ENCODE data around the gene DGKH.

The DGKH gene

GRCh38 chr13:42271337-42272114, 223.1 kb downstream of the DGKH start:
- H3K27ac ChIP-seq = peak overlapping the region; percentile 78
- TF ChIP-seq CTCF (IDR thresholded peaks at IDR 0.05) = no peak
- TF ChIP-seq ZFX (IDR thresholded peaks at IDR 0.05; ENCODE audit: borderline replicate concordance) = no peak

GRCh38 chr13:42272115-42272803, 223.8 kb downstream of the DGKH start, which contains the start of gene AKAP11:
TSS of gene AKAP11 (plus strand) at chr13:42272152. CDS start at chr13:42286349, 14,197 bp downstream.
- peak within 1 kb of the TSS; percentile 78 for H3K27ac ChIP-seq
- no peak for TF ChIP-seq ZFX (IDR thresholded peaks at IDR 0.05; ENCODE audit: borderline replicate concordance)
- no peak for TF ChIP-seq CTCF (IDR thresholded peaks at IDR 0.05)

- H3K27ac ChIP-seq = peak overlapping the region; percentile 78; the same call in 1 of the 2 replicates
- no peak for TF ChIP-seq CTCF (IDR thresholded peaks at IDR 0.05)
- TF ChIP-seq ZFX (IDR thresholded peaks at IDR 0.05; ENCODE audit: borderline replicate concordance) = no peak
These were observed 224.3 kb downstream of the DGKH start for GRCh38 chr13:42272804-42273175.

GRCh38 chr13:42274386-42275097, 226.1 kb downstream of the DGKH start:
- TF ChIP-seq CTCF (IDR thresholded peaks at IDR 0.05) = no peak
- no peak for TF ChIP-seq ZFX (IDR thresholded peaks at IDR 0.05; ENCODE audit: borderline replicate concordance)
- no peak overlapping the region for H3K27ac ChIP-seq

GRCh38 chr13:42275098-42275471, 226.6 kb downstream of the DGKH start:
- TF ChIP-seq ZFX (IDR thresholded peaks at IDR 0.05; ENCODE audit: borderline replicate concordance) (no peak), CTCF (IDR thresholded peaks at IDR 0.05) (no peak)
- no peak overlapping the region for H3K27ac ChIP-seq

- TF ChIP-seq ZFX (IDR thresholded peaks at IDR 0.05; ENCODE audit: borderline replicate concordance) (no peak), CTCF (IDR thresholded peaks at IDR 0.05) (no peak)
- H3K27ac ChIP-seq = no peak overlapping the region
These were observed 227.1 kb downstream of the DGKH start for GRCh38 chr13:42275506-42275905.
